SK-N-MC (cell line): Measurements from ENCODE around the gene ARID1B.

Source experiments
- EZH2 ChIP-seq: fragments of 200-600 bp; sonication (generic); IDR thresholded peaks from one replicate; pipeline ENCODE4 v1.6.1; 2017; ENCODE audit warnings: antibody characterized with exemption
- FOXP2 ChIP-seq: optimal IDR thresholded peaks from 2 replicates; pipeline ENCODE3; 2011; ENCODE audit warnings: mild to moderate bottlenecking, moderate library complexity; ENCODE audit not compliant: insufficient read depth; ENCODE audit errors: extremely low read length, control extremely low read depth
- POLR2AphosphoS5 ChIP-seq: IDR thresholded peaks from 2 replicates; pipeline ENCODE4 v1.6.1; 2012; ENCODE audit warnings: mild to moderate bottlenecking, low read depth, low read length, borderline replicate concordance

- TF ChIP-seq POLR2AphosphoS5 (no peak), EZH2 (no peak), FOXP2 (no peak)
These were observed 468.3 kb downstream of the ARID1B start for GRCh38 chr6:157245436-157245835.
